ENCODE results near the gene EARS2.

DNA sequence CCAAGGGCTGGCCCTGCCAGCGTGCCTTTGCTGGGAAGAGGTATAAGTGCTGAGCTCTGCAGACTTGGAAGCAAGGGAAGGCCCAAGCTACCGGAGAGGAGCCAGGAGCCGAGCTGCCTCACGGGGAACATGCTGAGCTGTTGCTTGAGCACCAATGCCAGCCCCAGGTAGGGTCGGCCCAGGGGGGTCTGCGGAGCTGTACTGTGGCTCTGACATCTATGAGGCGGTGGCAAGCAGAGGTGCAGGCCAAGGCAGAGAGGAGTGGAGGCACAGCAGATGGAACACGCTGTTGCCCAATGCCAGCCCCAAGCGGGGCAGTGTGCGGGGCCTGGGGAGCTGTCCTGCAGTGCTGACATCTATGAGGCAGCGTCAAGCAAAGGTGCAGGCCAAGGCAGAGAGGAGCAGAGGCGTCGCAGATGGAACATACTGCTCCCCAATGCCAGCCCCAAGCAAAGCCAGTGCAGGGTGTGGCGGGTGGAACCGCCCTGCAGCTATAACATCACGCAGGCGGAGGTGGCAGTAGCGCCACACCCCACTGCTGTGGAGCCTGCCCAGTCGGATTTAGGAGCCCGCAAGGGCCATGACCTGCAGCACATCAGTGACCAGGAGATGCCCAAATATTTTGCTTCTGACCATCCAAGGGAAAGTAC lies 56.8 kb downstream of the EARS2 start:
- TF ChIP-seq CTCF (conservative IDR thresholded peaks at IDR 0.05) = no peak
- no peak for TF ChIP-seq EZH2 (IDR thresholded peaks at IDR 0.05; ENCODE audit: low read depth)
